GM18498 (cell line): Measurements from ENCODE around the gene GPR176.

Experiments
- ATAC-seq: cut with Tn5 transposase; IDR thresholded peaks from one replicate; pipeline ENCODE4 v1.9.1; 2021; ENCODE audit warnings: mild to moderate bottlenecking, moderate library complexity; ENCODE audit not compliant: unreplicated experiment

The GPR176 gene, protein sequence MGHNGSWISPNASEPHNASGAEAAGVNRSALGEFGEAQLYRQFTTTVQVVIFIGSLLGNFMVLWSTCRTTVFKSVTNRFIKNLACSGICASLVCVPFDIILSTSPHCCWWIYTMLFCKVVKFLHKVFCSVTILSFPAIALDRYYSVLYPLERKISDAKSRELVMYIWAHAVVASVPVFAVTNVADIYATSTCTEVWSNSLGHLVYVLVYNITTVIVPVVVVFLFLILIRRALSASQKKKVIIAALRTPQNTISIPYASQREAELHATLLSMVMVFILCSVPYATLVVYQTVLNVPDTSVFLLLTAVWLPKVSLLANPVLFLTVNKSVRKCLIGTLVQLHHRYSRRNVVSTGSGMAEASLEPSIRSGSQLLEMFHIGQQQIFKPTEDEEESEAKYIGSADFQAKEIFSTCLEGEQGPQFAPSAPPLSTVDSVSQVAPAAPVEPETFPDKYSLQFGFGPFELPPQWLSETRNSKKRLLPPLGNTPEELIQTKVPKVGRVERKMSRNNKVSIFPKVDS

DNA sequence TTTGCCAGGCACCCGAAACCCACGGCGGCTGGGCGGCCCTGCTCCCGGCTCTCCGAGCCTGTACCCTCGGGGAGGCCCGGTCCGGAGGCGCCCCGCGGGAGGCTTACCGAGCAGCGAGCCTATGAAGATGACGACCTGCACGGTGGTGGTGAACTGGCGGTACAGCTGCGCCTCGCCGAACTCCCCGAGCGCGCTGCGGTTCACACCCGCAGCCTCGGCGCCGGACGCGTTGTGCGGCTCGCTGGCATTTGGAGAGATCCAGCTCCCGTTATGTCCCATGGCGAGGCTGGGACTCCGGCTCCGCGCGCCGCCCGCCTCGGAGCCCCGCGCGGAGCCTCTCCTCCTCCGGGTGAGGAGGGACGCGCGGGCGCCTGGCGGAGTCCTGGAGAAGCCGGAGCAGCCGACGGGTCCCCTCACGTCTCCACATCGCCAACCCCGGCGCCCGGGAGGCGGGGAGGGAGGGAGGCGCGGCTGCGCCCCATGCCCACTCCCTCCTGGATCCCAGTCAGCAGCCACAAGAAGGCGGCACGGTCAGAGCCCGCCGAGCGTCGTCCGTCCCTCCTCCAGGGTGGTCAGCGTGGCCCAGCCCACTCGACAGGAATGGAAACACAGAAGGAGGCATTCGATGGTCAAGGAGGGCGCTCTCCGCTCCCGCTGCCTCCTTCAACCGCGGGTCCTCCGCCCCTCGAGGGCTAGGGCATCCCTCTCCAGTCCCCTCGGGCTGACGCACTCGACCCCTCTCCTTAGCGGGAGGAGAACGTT is at the start of gene GPR176:
Gene GPR176, minus strand, starts transcription at position 519 of the 762 bp plus-strand sequence. Its CDS starts 240 bp downstream, at position 279.
- peak; percentile 14 for ATAC-seq

DNA sequence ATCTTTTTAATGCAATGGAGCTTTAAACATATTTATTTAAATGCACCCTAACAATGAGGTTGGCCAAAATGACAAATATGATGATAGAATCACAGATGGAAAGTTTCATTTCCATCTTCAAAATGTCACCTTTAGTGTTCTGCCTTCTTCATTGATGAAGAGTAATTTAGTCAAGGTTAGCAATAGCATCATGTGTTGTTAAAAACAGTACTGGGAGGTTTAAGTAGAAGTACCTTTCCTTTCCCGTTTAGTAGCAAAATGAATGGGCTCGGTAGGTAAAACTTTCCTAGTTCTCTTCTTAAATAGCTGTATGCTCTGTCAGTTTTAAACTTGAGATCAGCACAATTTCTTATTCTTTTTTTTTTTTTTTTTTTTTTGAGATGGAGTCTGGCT is 48.9 kb upstream of the GPR176 start:
- ATAC-seq: no peak

DNA sequence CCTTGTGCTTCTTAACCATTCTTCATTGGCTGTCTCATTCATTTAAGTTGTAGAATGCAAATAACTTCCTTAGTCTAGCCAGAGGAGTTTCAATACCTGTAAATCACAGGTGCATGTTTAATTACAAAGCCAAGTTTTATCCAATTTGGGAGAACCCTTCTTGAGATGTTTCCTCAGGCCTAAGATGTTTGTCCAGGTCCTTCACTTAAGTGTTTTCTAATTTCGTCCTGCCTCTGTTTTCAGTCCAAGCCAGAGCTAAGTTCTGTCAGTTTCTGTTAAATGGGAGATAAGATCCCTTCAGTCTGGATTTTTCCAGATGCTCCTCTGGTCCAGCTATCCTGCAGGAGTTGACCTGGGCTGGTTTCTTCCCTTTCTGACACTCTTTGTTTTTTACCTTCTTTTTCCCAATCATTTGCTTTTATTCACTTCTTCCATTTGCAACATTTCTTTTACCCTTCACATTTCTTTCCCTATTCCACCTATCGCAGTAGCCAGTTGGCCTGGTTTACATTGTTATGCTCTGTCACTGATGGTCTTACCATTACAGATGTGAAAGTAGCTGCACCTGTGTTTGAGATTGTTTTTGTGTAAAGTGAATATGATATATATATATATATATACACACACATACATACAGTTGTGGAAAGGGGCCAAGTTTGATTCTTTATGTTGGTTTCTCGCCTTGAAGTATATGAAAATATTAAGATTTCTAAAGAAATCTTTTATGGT is 48.4 kb upstream of the GPR176 start:
- no peak for ATAC-seq

DNA sequence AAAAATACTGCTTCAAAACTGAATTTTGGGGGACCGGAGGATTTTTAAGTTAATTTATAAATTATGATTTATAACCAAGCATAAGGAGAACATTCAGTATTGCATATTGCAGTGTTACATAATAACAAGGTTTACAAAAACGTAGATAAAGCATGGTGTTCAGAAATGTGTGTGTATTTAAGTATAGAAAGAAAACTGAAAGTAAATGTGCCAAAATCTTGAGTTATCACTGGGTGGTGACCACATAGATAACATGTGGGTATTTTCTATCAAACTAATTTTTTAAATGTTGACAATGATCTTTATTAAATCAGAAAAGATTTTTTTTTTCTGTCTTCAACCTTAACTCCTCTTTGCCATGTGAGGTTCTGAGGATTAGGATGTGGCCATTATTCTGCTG is 46.5 kb upstream of the GPR176 start:
- no peak for ATAC-seq

DNA sequence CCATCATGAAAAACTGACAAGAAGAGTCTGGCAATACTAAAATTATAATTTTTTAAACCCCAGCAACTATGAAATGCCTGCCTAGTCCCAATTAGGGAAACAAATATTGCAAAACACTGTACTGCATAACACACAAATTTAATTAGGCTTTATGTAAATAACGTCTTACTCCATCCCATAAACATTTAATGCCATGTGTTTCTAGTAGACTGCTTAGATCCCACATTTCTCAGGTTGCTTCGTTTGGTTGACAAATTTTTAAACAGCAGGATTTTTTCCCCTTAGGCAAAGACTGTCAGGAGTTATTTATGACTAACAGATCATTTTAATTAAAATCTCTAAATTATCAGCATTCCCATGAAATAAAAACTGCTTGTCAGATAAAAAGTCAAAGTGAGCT is 43.7 kb upstream of the GPR176 start:
- no peak for ATAC-seq

DNA sequence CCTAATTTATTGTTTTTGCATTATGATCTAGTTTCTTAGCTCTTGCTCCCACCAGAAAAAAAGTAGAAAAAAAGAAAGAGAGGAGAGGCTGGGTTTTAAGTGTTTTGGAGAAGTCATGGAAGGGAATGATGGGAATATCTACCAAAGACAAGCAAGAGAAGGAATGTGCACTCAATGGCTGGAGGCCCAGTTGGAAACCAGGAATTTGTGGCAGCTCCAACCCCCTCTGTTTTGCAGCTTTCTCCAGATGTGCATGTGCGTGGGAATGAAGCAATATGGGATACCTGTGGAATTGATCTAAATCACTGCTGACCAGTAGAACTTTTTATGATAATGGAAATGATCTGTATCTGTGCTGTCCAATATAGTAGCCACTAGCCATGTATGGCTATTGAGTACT is 41.0 kb upstream of the GPR176 start:
- ATAC-seq: no peak

DNA sequence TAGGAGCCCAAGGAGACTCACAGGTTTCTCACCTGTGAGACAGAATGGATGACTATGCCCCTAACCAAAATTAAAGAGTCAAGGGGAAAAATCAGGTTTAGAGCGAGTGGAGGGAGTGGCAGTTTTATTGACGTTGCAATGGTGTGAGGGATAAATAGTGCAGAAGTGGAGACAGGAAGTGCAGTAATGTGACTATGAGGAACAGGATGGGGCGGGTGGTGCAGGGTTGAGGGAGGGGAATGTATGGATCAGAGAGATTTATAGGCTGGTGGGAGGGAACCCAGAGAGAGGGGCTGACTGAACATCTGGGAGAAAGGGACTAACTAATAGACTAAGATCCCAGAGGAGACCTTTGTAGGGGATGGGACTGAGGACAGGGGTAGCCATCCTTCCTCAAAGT is 40.3 kb upstream of the GPR176 start:
- ATAC-seq: no peak

DNA sequence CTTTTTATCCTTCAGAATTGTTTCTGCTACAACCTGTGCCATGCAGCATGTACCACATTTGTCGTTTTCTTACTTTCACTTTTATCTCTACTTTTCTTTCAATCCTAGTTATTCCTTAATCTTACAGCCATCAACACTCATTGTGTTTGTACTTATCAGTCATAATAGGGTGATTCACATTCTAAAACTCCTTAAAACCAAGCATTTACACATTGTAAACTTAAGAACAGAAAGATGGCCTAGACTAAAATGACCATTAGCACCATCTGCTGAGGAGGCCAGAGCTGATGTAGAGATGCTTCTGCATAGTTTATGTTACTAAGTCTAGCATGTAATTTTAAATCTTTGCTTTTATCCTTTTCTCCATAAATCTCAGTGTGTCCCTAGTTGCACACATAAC is 39.3 kb upstream of the GPR176 start:
- no peak for ATAC-seq

DNA sequence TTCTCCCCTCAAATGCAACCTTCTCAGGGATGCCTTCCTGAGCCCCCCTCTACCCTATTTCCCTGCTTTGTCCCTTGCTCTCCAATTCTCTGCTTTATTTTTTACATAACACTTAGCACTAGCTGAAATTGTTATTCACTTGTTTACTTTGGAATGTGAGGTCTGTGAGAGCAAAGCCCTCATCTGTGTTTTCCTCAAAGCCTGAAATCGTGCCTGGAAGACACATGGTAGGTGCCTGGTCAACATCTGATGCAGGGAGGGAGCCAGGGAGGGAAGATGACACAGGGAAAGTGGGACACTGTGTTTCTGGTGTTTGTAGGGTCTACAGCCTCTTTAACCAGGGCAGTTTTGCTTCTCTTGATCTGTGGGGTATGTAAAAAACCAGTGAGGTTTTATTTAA is 37.4 kb upstream of the GPR176 start:
- no peak for ATAC-seq

DNA sequence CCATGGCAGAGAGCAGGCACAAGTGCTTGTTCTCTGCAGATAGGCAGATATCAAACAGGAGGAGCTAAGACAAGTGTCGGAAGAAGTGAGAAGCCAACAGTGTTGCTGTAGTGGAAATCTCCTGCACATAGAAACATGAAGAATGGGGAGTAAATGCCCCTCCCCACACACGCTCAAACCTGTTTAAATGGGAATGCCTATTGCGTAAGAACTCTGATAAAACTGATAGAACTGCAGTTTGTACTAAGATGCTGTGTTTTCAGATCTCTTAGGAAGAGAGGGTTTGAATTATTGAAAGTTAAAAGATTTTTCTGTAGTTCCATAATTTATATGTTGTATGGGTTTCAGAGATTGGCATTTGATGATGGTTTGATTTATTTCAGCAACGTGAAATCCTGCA is 33.5 kb upstream of the GPR176 start:
- ATAC-seq: no peak

DNA sequence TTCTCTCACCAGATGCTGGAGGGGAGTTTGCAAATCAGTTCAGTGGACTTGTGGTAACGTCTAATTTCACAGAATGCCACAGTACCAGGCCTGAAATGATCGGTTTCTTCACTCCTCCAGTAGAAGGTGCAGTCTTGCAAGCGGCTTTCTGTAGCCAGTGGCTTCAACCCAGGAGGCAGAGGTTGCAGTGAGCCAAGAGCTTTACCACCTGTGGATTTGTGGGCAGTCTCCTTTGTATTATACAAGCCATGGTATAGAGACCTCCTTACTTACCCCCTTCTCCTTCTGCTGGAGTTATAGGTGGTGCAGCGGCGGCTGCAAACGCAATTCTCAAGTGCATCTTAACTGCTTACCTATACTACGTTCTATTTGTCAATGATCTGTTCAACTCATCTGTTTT is 31.5 kb upstream of the GPR176 start:
- ATAC-seq: no peak

DNA sequence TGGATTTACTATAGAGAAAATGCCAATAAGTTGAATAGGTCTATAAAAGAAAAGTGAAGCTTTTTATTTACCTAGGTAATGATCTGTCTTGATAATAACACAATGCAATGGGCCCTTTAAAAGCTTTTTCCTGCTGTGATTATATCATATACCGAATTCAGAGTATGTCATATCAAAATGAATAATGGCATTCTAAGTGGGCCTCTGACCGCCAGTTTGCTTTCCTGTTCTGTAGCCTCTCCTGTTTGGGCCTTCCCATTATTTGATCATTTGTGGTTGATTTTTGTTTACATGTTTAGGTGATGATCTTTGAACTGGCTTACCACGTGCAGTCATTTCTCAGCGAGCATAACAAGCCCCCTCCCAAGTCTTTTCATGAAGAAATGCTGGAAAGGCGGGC is 28.8 kb upstream of the GPR176 start:
- no peak for ATAC-seq

DNA sequence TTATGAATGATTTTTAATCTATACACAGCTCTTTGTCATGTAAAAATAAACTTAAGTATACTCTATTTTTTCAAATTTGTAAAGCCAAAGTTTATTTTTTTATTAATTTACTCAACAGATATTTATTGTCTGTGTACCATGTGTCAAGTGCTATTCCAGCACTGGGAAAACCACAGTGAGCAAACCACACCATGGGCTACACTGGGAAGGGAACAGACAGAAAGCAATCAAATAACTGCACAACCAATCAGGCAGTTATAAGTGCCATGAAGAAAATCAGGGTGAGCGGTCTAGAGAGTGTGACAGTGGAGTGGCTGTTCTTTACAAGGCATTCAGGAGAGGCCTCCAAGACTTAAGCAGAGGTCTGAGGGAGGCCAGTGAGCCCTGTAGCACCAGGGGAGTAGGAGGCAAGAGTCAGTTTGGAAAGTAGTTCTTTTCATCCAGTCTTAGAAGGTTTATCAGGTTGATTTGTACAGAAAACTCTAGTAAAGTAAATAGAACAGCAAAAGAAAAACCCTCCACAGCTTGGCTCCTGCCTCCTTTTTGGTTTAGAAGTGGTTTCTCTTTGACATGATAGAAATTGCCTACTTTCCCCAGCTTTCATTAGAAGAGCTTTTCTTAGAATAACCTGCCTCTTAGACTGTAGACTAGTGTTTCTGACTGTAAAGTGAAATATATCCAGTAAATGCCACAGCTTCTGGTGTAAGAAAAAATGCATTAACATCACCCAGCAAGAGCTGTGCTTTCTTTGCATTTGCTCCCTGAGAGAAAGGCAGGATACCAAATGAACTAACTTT is 27.5 kb upstream of the GPR176 start:
- ATAC-seq: no peak

DNA sequence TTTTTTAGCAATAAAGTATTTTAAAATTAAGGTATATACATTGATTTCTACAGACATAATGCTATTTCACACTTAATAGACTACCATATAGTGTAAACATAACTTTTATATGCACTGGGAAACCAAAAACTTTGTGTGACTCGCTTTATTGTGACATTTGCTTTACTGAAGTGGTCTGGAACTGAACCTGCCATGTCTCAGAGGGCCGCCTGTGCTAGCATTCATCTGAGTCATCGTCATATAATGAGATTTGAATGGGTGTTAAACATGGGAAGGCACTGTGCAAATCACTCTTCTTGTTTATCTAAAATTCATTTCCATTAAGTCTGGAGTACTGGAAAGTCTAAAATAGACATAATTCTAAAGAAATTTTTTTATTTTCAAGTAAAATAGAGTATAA is 26.8 kb upstream of the GPR176 start:
- ATAC-seq: no peak

DNA sequence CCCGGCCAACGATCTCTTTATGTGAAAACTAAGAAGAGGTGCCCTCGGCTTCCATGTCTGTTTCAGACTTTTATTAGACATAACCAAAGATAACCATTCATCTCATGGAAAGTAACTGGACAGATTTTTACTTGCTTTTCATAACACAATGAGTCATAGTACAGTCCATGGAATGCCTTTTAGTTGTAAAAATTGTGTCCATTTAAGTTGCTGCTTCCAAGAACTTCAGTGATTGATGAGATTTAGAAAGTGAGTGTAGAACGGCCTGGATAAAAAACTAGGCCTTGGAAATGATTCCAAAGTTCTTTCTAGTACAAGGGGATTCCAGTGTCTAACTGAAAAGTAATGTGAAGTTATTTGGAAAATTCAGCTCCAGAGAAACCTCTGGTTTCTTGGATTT is 24.7 kb upstream of the GPR176 start:
- no peak for ATAC-seq

DNA sequence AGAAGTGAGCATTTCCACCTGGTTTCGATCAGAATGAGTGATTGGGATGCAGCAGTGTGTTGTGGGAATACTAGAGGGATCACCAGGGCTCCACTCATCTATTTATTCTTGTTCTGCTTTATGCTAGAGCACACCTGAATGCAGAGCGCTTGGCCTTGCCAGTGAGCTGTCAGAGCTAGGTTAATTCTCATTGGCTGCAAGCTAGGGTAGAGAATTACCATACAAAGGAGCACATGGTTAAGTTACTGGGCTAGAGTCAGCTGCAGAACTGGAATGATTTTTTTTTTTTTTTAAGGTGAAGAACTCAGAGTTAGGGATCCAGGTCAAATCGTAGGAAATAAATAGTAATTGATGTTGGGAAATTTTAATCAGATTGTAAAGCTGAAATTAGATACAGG is 22.7 kb upstream of the GPR176 start:
- ATAC-seq: no peak

DNA sequence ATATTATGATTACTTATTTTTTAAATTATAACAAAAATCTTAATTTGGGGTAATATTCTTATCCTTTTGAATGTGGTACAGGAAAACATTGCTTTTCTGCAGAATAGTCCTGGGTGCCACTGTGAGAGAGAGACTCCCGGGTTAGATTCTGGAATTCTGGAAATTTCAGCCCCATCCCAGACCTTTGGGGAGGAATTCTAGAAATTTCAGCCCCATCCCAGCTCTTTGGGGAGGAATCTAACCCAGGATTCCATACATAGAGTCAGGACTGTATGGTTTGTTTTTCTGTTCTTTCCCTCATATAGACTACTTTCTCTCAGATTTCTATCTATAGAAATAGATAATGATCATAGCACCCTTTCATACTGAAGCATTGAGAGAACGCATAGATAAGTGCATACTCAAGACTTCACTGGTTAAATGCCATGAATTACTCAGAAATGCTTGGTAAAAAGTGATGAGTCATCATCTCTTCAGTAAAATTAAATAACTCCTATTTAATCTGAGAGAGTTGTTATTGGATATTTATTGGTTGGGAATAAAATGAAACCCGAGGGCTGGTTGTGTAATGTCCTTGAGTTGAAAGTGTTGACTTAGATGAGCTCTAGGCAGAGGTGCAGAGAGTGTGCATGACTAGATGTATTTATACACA is 22.2 kb upstream of the GPR176 start:
- ATAC-seq: no peak

DNA sequence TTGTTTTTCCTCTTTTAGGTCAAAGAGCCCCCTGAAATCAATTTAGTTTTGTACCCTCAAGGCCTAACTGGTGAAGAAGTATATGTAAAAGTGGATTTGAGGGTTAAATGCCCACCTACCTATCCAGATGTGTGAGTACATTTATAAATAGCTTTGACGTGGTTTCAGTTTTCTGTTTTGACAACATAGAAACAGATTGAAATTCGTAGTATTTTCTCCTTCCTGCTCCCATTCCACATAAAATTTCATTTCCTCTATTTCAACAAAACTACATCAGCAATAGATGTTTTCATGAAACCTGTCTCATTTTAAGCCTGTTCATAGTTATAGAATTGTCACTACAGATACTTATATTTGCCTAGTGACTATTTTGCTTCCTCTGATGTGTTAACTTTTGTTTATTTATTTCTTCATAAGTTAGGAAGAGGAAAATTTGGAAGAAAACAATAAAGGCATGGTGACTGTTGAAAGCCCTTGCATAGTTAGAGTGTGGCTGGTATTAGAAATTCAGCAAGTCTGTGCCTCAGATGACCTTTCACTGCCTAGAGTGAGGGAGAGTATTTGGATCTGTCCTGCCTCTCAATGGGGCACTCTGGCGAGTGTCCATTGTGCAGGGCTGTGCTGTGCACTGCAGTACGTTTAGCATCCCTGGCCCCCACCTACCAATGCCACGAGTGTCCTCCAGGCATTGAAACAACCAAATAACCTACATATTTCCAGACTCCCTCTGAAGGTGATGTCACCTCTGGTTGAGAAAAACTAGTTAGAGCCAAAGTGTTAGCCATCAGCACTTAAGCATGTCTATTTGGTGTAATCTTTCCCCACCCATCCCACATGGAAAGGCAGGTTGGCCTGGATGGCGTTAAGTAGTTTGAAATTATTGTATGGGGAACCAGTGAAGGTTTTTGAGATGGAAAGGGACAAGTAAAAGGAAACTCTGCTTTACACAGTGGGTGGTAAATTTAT is 19.7 kb upstream of the GPR176 start:
- ATAC-seq: no peak

DNA sequence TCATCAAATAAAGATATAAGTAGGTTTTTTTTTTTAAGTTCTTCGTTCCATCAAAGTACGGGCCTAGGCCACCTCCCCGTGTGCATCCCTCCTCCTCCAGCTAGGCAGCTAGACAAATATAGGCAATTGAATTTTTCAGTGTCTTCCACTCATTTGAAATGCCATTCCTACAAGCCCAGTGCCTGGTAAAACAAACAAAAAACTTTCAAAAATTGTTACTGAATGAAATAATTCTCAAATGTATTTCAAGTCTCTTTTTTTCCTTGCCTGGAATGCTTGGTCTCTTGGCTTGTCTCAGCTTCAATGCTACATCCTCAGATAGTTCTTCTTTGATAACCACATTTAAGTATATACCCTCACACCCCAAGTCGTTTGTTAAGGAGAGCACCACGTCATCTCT is 17.6 kb upstream of the GPR176 start:
- ATAC-seq: no peak
